HUES64 (cell line): ENCODE results near the gene METTL6.

ENCODE experiments used
- H3K27ac ChIP-seq: 2 replicates; pipeline ENCODE4 v1.7.0; 2013; ENCODE audit warnings: low read depth, low read length, inconsistent platforms
- H3K27me3 ChIP-seq: 2 replicates; pipeline ENCODE4 v1.6.1; 2013; ENCODE audit warnings: mild to moderate bottlenecking, low read length; ENCODE audit not compliant: insufficient read depth
- H3K36me3 ChIP-seq: 2 replicates; pipeline ENCODE4 v1.6.1; 2013; ENCODE audit warnings: mild to moderate bottlenecking, low read length; ENCODE audit not compliant: insufficient read depth
- H3K4me1 ChIP-seq: 2 replicates; pipeline ENCODE4 v1.6.1; 2013; ENCODE audit warnings: mild to moderate bottlenecking, low read length, moderate library complexity; ENCODE audit not compliant: insufficient read depth
- H3K4me3 ChIP-seq: 2 replicates; pipeline ENCODE4 v1.5.1; 2013; ENCODE audit warnings: mild to moderate bottlenecking, low read length, moderate library complexity
- H3K9ac ChIP-seq: 2 replicates; pipeline ENCODE4 v1.6.1; 2013; ENCODE audit warnings: mild to moderate bottlenecking, low read depth, low read length
- H3K9me3 ChIP-seq: 2 replicates; pipeline ENCODE4 v1.6.1; 2013; ENCODE audit warnings: low read depth, low read length; ENCODE audit not compliant: insufficient read depth
- WGBS: fragments of 150-250, 120-280 bp; methylation state at CpG from one replicate; pipeline ENCODE4 v1.1.7; 2013; ENCODE audit warnings: missing lambda C conversion rate; 5-methylcytosine and 5-hydroxymethylcytosine counted together

The METTL6 gene

GRCh38 chr3:15360788-15361493, 66.4 kb downstream of the METTL6 start:
- H3K27me3 ChIP-seq, result no peaks in the 10 kb centered on the region
- no peak overlapping the region for H3K9ac ChIP-seq
- 57% methylated on average over 1 of the region's 1 CpG for WGBS
- H3K9me3 ChIP-seq, result no peaks in the 10 kb centered on the region
- H3K4me3 ChIP-seq, result no peak overlapping the region
- peaks cover 26% of the 10 kb centered on the region for H3K4me1 ChIP-seq
- no peaks in the 10 kb centered on the region for H3K36me3 ChIP-seq
- H3K27ac ChIP-seq, result no peak overlapping the region
